Activated CD8-positive, alpha-beta memory T cell treated with anti-CD3 and anti-CD28 coated beads, Interleukin-2, amount 50 U/mL, for 4 hours (primary cell): ENCODE data around the gene SCTR.
A peak's percentile ranks its signal among the peaks of the same experiment; 100 is the strongest.

Source experiments
- DNase-seq: peaks from one replicate; pipeline ENCODE4 v3.0.0-alpha.2; 2020

The SCTR gene

DNA sequence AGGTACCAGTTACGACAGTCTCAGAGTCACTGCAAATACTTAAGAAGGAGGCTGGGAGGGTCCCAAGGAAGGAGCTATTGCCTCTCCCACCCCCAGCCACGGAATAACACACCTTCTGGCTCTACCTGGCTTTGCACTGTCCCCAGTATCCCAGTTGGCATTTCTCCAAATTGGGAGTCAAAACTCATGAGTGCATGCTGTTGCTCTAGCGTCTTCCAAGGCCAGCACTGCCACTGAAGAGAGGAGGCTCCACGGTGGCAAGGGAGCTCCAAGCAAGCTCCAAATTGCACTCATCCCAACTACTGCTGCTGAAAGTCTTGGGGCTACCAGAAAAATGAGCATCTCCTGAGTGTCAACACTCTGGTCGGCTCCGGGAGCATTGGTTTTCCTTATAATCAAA, 1.6 kb downstream of the SCTR start:
- no peak for DNase-seq

DNA sequence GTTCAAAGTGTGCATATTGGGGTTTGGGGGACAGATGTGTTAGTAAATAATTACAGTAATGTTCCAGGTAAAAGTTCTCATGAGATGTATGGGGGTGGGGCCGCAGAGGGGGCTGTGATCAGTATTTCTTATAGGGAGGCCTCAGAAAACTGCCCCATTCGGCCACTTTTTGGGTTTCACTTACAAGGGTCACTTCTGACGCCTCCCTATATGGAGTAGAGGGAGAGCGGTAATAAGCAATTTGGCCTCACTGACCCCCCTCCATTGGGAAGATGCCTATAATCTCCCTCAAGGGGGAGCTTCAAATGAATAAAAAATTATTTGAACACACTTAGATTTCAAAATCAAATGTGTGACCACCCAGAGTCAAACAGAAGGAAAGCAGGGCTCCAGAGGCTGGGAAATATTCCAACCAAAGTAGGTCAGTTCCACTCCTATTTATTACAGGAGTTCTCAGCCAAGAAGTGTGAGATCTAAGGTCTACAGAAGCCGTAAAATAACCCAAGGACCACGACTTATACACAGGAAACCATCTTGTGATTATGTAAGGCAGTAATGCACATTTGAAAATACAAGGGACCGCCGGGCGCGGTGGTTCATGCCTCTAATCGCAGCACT, 2.7 kb downstream of the SCTR start:
- no peak for DNase-seq

DNA sequence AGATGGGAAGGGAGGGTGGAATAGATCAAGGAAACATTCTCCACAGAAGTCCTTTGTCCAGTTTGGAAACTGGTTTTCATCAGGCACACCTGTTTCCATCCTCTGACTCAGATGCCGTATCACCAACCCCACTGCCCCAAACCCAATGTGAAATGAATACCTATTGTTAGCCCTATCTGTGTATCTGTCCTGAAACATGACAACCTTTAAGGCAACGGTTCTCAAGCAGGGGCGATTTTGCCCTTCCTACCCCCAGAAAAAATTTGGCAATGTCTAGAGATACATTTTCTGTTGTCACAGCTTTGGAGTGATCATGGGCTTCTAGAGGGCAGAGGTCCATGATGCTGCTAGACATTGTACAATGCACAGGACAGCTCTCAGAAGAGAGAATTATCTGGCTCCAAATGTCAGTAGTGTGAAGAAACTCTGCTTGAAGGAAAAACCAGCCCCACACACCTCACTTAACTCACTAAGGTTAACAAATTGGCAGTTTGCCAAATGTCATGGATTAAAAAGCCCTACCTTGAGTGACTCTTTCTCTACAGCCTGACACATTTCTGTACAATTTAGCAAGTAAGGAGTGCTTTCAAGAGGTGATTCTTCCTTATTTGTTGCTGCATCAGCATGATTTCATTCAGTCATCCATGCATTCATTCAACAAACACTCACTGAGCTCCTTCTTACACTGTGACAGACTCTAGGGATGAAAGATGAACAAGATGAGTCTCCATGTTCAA, 3.4 kb downstream of the SCTR start:
- DNase-seq = no peak

DNA sequence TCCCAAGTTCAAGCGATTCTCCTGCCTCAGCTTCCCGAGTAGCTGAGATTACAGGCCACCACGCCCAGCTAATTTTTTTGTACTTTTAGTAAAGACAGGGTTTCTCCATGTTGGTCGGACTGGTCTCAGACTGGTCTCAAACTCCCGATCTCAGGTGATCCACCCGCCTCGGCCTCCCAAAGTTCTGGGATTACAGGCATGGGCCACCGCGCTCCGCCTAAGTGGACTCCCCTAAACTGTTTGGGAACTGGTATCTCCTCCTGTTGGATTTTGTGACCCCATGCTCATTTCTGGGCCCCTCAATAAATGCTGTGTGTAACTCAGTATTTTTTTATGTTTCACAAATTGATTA, 5.2 kb downstream of the SCTR start:
- DNase-seq = no peak

DNA sequence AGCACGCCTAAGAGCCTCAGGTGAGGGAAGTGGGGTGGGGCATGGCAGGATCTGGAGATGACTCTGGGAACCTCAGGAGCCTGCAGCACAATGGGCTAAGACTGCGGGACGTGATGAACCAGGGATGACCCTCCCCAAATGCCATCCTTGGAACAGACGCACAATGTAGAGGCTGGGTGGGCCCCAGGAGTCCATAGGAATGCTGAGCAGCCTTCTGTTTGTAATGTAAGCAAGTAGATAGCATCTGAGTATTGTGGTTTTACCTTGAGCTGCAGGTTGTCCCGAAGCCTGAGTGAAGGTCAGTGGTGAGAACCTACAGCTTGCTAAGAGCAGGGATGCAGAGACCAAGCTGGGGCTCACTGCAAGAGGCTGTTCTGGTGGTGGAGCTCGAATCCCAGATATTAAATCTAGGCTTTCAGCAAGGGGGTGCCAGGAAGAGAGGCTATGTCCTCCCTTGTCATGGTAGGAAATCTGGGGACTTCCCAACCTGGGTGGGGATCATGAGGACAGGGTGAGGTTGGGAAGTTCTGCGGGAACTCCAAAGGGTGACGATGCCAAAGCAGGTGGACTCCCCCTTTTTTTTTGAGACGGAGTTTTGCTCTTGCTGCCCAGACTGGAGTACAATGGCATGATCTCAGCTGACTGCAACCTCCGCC, 5.8 kb downstream of the SCTR start:
- DNase-seq = no peak

DNA sequence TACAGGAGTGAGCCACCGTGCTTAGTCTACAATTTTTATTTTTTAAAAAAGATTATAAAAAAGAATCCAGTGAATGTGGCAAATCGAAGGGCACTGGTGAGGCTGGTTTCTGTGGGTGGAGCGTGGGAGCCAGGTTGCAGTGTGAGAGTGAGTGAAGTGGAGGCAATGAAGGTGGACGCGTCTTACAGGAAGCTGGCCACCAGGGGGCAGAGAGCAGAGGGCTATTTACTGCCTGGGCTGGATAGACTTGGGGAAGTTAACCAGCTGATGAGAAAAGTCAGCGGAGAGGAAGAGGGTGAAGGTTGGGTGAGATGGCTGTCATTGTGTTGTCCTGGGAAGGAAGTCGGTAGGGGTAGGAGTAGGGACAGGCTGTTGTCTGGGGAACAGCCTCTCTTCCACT, 6.8 kb downstream of the SCTR start:
- DNase-seq = peak; percentile 19

DNA sequence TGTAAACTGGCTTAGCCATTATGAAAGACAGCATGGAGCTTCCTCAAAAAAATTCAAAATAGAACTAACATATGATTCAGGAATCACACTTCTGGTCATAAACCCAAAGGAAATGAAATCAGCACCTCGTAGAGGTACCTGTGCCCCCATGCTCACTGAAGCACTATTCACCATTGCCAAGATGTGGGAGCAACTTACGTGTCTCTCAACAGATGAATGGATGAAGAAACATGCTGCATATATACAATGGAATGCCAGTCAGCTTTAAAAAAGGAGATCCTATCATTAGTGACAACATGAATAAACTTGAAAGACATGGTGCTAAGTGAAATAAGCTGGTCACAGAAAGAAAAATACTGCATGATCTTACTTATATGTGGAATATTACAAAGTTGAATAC, 8.2 kb downstream of the SCTR start:
- no peak for DNase-seq

DNA sequence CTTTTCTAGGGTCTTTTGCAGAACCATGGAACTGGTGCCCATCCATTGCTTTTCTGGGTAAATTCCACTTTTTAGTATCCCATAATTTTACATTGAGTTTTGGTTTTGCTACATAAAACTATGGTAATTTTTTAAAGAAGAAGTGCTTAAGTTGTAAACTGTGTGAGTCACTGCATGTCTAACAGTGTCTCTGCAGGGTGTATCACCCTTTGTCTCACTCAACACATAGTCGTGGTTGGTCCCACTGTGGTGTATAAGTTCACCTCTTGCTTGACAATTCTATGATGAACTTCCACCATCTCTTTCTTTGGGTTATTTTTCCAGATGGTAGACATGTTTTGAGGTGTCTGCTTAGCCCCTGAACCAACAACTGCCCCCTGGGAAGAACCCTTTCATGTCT, 10.5 kb downstream of the SCTR start:
- no peak for DNase-seq

DNA sequence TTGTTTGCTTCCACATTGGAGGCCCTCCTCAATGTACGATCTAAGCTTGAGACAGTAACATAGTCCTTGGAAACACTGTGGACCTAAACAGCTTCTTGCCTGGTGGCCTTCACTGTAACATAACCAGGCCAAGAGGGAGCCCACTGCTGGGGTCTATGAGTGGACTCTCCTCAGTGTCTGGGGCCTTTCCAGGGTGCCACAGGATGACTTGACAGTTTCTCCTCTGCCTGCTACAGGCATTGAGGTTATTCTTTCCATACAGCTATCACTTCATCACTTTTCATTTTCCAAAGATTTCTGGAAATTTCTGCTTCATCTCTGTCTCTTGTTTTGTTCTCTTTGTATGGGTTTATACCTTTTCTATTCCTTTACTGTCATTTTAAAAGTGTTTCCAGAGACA, 11.3 kb downstream of the SCTR start:
- DNase-seq = no peak

DNA sequence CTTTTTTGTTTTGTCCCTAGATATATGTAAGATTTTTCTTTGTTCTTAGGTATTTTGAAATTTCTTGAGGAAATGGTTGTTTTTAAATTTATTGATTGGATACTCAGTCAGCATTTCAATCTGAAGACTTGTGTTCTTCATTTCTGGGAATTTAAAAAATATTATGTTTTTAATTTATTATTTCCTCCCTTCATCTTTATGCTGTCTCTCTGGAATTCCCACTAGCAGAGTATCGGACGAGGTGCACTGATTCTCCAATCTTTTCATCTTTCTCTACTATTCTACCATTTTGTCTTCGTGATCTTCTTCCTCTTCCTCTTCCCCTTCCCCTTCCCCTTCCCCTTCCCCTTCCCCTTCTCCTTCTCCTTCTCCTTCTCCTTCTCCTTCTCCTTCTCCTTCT, 12.3 kb downstream of the SCTR start:
- no peak for DNase-seq

DNA sequence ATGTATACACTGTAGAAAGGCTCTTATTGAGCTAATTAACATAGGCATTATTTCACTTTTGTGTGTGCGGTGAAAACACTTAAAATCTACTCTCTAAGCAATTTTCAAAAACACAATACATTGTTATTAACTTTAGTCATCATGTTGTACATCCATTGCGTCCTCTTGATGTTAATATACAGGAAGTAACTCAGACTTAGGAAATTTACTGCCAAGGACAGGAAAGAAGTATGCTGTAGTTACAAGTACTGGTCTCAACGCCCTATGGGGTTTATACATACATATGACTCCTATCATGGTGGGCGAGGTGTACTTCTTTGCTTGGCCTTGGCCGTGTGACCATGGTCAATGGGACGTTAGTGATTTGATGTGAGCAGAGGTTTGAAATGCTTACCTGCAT, 15.5 kb downstream of the SCTR start:
- DNase-seq = no peak

DNA sequence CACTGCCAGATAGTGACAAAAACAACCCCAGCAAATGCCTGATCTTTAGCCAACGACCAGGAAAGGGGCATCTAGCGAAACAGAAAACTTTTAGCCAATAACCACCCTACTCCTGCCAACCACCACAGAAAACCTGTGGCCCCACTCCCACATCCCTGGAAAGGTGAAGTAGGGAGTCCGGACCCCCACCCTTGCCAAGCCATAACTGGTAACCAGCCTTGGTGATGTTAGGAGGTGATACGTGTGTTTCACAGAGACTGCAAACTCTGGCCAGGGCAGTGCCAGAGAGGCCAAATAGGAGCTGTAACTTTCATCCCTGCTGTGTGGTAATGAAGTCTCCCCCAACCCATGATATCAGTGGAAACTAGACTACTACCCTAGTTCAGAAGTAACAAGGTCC, 27.6 kb downstream of the SCTR start:
- DNase-seq = no peak

DNA sequence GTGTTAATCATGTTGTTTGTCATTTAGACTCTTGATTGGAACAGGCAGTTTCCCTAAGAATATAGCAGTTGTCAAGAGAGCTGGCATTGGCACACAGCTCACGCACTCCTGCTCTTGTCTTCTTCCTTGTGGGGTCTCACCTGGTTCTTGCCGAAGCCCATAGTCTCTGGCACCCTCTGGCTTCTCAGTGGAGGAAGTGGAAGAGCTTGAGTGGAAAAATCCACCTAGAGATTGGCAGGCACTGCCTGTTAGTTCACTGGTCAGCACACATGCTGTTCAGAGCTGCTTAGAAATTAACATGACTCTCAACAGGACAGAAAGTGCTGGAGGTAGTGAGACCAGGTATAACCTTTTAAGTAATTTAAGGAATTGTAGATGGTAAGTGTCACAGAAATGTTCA, 28.3 kb downstream of the SCTR start:
- DNase-seq = no peak

DNA sequence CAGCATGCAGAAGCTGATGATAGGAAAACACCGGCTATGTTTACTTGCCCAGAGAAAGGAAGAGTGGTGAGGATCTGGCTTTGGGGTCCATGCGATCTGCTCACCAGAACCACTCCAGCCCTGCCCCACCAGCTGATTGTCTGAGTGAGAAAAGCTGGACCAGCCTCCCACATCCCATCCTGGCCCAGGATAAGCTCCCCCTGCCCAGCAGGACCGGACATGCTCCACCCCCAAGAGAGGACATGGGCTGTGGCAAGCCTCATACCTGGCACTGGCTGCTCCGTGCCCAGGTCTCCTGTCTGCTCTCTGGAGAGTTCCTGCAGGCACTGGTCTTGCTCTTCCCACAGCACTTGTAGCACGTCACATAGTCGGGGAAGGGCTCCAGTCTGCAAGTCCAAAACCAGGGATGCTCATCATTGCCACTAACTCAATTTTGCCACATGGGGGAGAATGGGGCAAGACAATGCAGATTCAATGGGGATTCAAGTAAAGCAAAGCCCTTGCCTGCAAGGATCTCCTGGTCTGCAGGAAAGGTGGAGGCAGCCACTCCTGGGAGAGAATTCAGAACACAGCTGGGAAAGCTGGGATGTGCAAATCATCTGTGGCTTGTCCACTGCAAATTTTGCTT, 30.0 kb downstream of the SCTR start:
- DNase-seq = no peak

DNA sequence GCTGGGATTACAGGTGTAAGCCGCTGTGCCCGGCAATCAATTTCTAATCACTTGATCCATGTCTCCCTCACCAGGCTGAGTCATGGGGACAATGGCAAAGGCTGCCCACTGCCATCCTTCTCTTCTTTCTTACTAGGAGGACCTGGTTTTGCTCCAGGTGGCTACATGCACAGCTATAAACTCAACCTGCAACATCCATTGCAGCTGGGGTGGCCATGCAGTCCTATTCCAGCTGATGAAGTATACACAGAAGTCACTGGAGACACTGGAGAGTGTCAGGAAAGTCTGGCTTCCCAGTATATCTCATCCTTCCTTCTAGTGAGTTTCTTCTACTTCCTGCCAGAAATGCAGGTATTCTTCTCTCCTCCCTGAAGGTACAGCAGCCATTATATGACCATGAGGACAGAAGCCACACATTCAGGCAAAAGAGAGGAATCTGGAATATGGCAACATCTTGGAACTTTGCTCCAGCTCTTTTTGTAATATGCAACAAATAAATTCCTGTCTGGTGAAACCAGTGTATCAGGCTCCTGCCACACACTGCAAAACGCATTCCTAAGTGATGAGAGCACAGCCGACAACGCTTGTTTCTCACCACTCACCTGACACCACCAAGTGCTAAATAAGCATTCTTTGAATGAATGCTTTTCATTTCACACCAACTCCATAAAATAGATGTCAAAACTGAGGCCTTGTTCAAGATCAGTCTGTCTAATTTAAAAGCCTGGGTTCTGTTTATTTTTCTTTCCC, 32.3 kb downstream of the SCTR start:
- no peak for DNase-seq

DNA sequence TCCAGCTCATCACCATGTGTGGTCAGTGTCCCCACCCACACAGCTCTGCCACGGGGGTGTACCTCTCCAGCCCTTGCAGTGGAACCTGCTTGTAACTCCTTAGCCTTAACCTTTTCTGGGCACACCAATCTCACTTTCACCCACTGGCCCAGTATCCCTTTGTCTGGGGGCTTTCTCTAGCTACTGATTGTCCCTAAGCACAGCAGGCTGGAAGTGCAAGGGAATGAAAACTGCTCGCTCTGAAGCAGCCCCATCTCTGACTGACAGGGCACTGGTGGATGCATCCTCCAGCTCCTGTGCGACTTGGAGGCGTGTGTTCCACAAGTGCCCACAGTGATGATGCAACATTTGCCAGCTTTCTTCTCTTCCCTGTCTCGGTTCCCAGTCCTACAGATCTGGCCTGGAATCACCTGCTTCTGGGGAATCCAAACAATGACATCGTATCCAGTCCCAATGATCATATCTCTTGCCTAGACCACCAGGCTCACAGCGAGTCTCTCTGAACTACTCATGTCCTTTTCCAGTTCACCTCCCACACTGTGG, 33.6 kb downstream of the SCTR start:
- no peak for DNase-seq

DNA sequence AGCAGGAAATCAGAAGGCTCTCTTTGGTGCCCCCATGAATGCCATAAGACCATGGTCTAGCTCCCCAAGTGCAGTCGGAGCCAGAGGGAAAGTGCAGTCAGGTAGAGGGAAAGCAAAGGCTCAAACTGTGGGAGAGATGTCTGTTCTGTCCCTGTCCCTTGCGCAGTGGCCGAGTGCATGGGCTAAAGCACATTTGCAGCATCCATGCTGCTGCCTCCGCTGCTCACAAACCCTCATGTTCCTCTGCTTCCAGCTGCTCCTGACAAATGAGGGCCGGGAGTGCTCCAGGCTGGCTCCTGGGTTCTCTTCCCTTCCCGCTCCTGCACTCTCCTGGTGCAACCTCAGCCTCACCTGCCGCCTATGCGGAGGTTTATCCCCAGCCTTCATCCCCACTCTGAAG, 34.2 kb downstream of the SCTR start:
- DNase-seq = no peak

DNA sequence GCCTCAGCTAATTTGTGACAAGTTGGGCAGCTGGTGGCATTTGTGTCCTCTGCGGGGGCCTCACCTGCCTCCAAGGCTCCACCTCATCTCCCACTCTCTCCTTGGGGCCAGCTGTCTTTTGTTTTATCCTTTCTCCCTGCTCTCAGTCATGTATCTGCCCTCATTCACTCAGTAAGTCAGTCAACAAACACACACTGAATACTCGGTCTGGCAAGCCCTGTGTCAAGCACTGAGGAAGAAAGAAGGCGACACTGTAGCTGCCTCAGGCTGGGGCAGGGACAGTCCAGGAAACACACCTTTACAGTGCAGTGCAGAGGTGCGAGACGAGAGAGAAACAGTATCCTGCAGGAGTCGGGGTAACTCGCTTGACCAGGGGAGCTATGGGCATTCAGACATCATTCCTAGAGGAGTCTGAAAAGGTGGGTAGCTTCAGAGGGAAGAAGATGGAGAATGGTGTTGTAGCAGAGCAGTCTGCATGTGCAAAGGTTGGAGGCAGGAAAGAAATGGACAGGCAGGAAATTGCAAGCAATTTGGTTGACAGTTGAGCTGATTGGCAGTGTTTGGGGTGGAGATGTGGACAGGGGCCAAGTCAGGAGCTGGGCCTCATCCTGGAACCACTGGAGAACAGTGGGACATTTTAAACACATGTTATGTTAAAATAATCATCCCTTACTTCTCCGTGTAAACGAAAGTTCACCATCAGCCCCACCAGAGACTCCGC, 34.9 kb downstream of the SCTR start:
- DNase-seq = no peak

DNA sequence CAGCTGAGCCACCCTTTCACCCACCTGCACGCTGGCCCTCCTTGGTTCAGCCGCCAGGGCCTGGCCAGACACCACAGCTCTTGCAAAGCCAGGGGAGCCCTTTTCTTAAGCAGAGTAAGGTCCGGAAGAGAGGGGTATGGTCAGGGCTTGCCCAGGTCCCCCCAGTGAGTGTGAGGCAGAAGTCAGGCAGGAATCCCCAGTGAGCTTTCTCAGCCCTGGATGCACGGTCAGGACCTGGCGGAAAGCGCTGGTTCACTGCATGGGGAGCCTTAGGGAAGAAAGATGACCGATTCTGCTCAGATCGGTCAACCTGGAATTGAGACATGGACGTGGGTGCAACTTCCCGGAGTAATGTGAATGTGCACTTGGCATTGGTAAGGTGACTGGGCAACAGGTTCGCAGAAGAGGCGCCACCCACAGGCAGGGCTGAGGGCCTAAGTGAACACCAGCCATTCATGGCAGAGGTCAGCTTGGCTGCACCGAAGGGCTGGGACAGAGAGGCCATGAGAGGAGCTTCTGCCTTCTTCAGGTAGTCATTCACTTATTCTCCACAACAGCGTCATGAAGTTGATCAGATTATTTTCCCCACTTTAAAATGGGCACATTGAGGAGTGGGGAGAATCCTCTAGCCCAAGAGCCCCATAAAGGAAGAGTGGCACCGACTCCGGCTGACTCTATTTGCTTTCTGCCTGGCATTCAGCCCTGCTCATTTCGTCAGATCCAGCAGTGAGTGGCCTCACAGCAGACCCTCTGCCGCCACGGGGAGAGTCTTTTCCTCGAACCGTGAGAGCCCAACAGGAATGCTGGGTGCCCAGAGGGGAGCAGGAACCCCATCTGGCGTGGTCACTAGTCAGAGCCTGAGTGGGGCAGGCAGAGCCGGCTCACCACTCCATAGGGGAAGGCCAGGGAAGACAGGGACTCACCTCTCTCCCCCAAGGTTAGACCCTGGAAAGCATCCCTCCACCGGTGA, 35.8 kb downstream of the SCTR start:
- no peak for DNase-seq

DNA sequence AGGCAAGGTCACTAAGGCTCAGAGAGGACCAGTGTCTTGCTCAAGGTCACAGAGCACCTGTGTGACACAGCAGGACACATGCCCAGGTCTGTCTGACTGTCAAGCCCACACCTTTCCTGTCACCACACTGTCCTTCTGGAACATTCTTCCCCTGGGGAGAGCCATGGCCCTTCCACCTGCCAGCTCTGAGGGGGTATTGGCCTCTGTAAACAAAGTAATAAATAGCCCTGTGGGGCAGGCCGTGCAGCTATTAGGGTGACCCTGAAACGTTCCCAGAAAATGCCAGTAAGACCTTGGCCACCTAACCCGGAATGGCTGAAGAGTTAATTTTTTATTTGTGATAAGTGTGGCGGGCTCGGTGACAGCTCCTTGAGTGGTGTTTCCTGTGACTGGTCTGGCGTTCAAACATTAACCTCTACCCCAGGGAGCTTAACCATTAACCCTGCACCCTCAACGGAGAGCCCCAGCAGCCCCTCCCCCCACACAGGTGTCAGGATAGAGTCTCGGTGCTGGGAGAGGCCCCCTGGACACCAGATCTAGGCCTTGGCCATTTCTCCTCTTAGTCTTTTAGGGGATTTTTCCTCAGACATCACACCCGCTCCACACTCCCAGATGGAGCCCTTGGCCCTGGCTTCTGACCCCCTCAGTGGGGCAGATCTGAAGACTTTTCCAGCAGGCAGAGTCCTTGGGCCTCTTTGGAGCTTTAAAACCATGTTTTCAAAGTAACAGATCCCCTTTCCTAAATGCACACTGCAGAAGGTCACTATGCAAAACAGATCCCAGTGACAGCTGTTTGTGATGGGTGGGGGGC, 36.6 kb downstream of the SCTR start:
- DNase-seq = no peak
